ENCODE data around the gene WWOX. TPM values are rescaled to one million over a fixed set of nuclear protein-coding genes. Genes with fewer than 3 reads are reported as not detected.

WWOX gene
- total RNA-seq, 1 experiment from 2014 or later, result 28.3 TPM

- H3K4me1 ChIP-seq (ENCODE audit: insufficient read depth, low read length), result no peaks in the 10 kb centered on the region
- intact Hi-C loops (cut with micrococcal nuclease), result no loop called here
- ATAC-seq, result no peak
These were observed 982.0 kb downstream of the WWOX start for GRCh38 chr16:79081297-79082066.

GRCh38 chr16:79082970-79083369 is 983.5 kb downstream of the WWOX start:
- H3K36me3 ChIP-seq (ENCODE audit: low read depth, low read length), result no peaks in the 10 kb centered on the region
- H3K9ac ChIP-seq (ENCODE audit: low read length), result no peak overlapping the region
- no peak overlapping the region for H3K27ac ChIP-seq (ENCODE audit: low read length)
- BruUV-seq (replicated peaks), result no TSS peak
- ChIA-PET POLR2A (ENCODE audit: unreplicated experiment) (no interaction called here), CTCF (no interaction called here)
- H3K4me1 ChIP-seq (ENCODE audit: insufficient read depth, low read length), result no peaks in the 10 kb centered on the region
- no peak for TF ChIP-seq CTCF (conservative IDR thresholded peaks at IDR 0.05; ENCODE audit: low read depth, low read length)
- TF ChIP-seq EZH2phosphoT487 (IDR thresholded peaks at IDR 0.05; ENCODE audit: borderline replicate concordance, low read length), result no peak
- no peak for TF ChIP-seq EZH2 (IDR thresholded peaks at IDR 0.05; ENCODE audit: low read length, unreplicated experiment)
- no peaks in the 10 kb centered on the region for H3F3A ChIP-seq (ENCODE audit: low read length, unreplicated experiment)
- H3K79me2 ChIP-seq (ENCODE audit: low read length), result no peaks in the 10 kb centered on the region
- H2AFZ ChIP-seq (ENCODE audit: low read length), result no peak overlapping the region
- no peaks in the 10 kb centered on the region for H3K27me3 ChIP-seq (ENCODE audit: low read length)
- H3K4me2 ChIP-seq (ENCODE audit: low read length), result no peak overlapping the region
- intact Hi-C loops (cut with micrococcal nuclease), result no loop called here
- H3K4me3 ChIP-seq (ENCODE audit: low read length), result no peak overlapping the region
- no peak for ATAC-seq
- no peak for DNase-seq
- no peaks in the 10 kb centered on the region for H3K9me2 ChIP-seq (replicated peaks; ENCODE audit: low read length)
- H4K20me1 ChIP-seq (ENCODE audit: low read length), result no peaks in the 10 kb centered on the region
- H3K9me3 ChIP-seq (ENCODE audit: low read length), result no peaks in the 10 kb centered on the region

More at GRCh38 chr16:79081297-79082066, 982.0 kb downstream of the WWOX start:
- Histone ChIP-seq H3K27me3 (ENCODE audit: low read length) (no peaks in the 10 kb centered on the region), H3K27ac (ENCODE audit: low read length) (no peak overlapping the region), H3K79me2 (ENCODE audit: low read length) (no peaks in the 10 kb centered on the region), H3K4me2 (ENCODE audit: low read length) (no peak overlapping the region), H3K9ac (ENCODE audit: low read length) (no peak overlapping the region), H3K9me2 (replicated peaks; ENCODE audit: low read length) (no peaks in the 10 kb centered on the region), H3K4me3 (ENCODE audit: low read length) (no peak overlapping the region), H4K20me1 (ENCODE audit: low read length) (no peaks in the 10 kb centered on the region), H3K9me3 (ENCODE audit: low read length) (no peaks in the 10 kb centered on the region), H2AFZ (ENCODE audit: low read length) (no peak overlapping the region), H3F3A (ENCODE audit: low read length, unreplicated experiment) (no peaks in the 10 kb centered on the region), H3K36me3 (ENCODE audit: low read depth, low read length) (no peaks in the 10 kb centered on the region)
- POLR2A ChIA-PET (ENCODE audit: unreplicated experiment), result no interaction called here
- BruUV-seq (replicated peaks), result no TSS peak
- TF ChIP-seq EZH2phosphoT487 (IDR thresholded peaks at IDR 0.05; ENCODE audit: borderline replicate concordance, low read length), result no peak
- no peak for TF ChIP-seq CTCF (conservative IDR thresholded peaks at IDR 0.05; ENCODE audit: low read depth, low read length)
- no peak for TF ChIP-seq EZH2 (IDR thresholded peaks at IDR 0.05; ENCODE audit: low read length, unreplicated experiment)
- CTCF ChIA-PET, result no interaction called here
- DNase-seq, result no peak

GRCh38 chr16:79083508-79084299 is 984.2 kb downstream of the WWOX start:
- TF ChIP-seq CTCF (conservative IDR thresholded peaks at IDR 0.05; ENCODE audit: low read depth, low read length) (no peak), EZH2phosphoT487 (IDR thresholded peaks at IDR 0.05; ENCODE audit: borderline replicate concordance, low read length) (no peak), EZH2 (IDR thresholded peaks at IDR 0.05; ENCODE audit: low read length, unreplicated experiment) (no peak)
- Histone ChIP-seq H3K4me3 (ENCODE audit: low read length) (no peak overlapping the region), H3K27ac (ENCODE audit: low read length) (no peak overlapping the region), H3K79me2 (ENCODE audit: low read length) (no peaks in the 10 kb centered on the region), H3K9me2 (replicated peaks; ENCODE audit: low read length) (no peaks in the 10 kb centered on the region), H3K36me3 (ENCODE audit: low read depth, low read length) (no peaks in the 10 kb centered on the region), H3K27me3 (ENCODE audit: low read length) (no peaks in the 10 kb centered on the region), H3K9ac (ENCODE audit: low read length) (no peak overlapping the region), H2AFZ (ENCODE audit: low read length) (no peak overlapping the region), H3F3A (ENCODE audit: low read length, unreplicated experiment) (no peaks in the 10 kb centered on the region), H3K9me3 (ENCODE audit: low read length) (no peaks in the 10 kb centered on the region), H3K4me1 (ENCODE audit: insufficient read depth, low read length) (no peaks in the 10 kb centered on the region), H3K4me2 (ENCODE audit: low read length) (no peak overlapping the region), H4K20me1 (ENCODE audit: low read length) (no peaks in the 10 kb centered on the region)
- ATAC-seq (no peak), DNase-seq (no peak)
- CTCF ChIA-PET, result no interaction called here
- BruUV-seq (replicated peaks), result no TSS peak
- POLR2A ChIA-PET (ENCODE audit: unreplicated experiment), result no interaction called here
- intact Hi-C loops (cut with micrococcal nuclease), result no loop called here
